Neural cell (in vitro differentiated cells): Measurements from ENCODE around the gene ERC2. TPM values are rescaled to one million over a fixed set of nuclear protein-coding genes. Genes with fewer than 3 reads are reported as not detected.

Experiments used
- H2AFZ ChIP-seq: fragments of 200-600, 300-800 bp; sonication (generic), shearing (Covaris generic); 2 replicates; pipeline ENCODE4 v1.6.0; 2014; ENCODE audit warnings: low read depth, mild to moderate bottlenecking, antibody characterized with exemption, low read length, moderate library complexity
- H3F3A ChIP-seq: fragments of 200-600 bp; shearing (Covaris generic); 2 replicates; pipeline ENCODE4 v1.6.1; 2016; ENCODE audit warnings: mild to moderate bottlenecking, moderate library complexity, mixed read lengths, antibody characterized with exemption, low read length; ENCODE audit not compliant: insufficient read depth, poor library complexity, severe bottlenecking
- H3K27ac ChIP-seq: fragments of 200-600, 300-800 bp; sonication (generic), shearing (Covaris generic); 2 replicates; pipeline ENCODE4 v1.5.1; 2014; ENCODE audit warnings: mild to moderate bottlenecking, low read length, moderate library complexity
- H3K27me3 ChIP-seq: fragments of 300-800, 200-600 bp; sonication (generic), shearing (Covaris generic); 2 replicates; pipeline ENCODE4 v1.6.0; 2014; ENCODE audit warnings: mild to moderate bottlenecking, low read depth, low read length, moderate library complexity; ENCODE audit not compliant: insufficient read depth
- H3K36me3 ChIP-seq: fragments of 300-800, 200-600 bp; sonication (generic), shearing (Covaris generic); 2 replicates; pipeline ENCODE4 v1.5.1; 2014; ENCODE audit warnings: mild to moderate bottlenecking, antibody characterized with exemption, low read length, moderate library complexity; ENCODE audit not compliant: insufficient read depth
- H3K4me2 ChIP-seq: fragments of 300-800, 200-600 bp; sonication (generic), shearing (Covaris generic); 2 replicates; pipeline ENCODE4 v1.6.0; 2014; ENCODE audit warnings: mild to moderate bottlenecking, low read length
- H3K4me3 ChIP-seq: fragments of 300-800, 200-600 bp; sonication (generic), shearing (Covaris generic); 2 replicates; pipeline ENCODE4 v1.5.1; 2014; ENCODE audit warnings: mild to moderate bottlenecking, low read length, moderate library complexity
- H3K79me2 ChIP-seq: fragments of 200-600 bp; shearing (Covaris generic); replicated peaks from 2 replicates; pipeline ENCODE4 v1.6.0; 2014; ENCODE audit warnings: mild to moderate bottlenecking, low read length, moderate library complexity; ENCODE audit not compliant: insufficient read depth
- H3K9ac ChIP-seq: fragments of 300-800, 200-600 bp; sonication (generic), shearing (Covaris generic); 2 replicates; pipeline ENCODE4 v1.6.1; 2016; ENCODE audit warnings: mild to moderate bottlenecking, low read length, mixed read lengths
- H3K9me2 ChIP-seq: fragments of 200-600 bp; shearing (Covaris generic); 2 replicates; pipeline ENCODE4 v1.6.1; 2016; ENCODE audit warnings: mild to moderate bottlenecking, low read length, mixed read lengths; ENCODE audit not compliant: insufficient read depth
- H3K9me3 ChIP-seq: fragments of 200-600, 300-800 bp; sonication (generic), shearing (Covaris generic); 2 replicates; pipeline ENCODE4 v1.6.1; 2016; ENCODE audit warnings: mild to moderate bottlenecking, mixed run types, low read length, moderate library complexity, mixed read lengths
- H4K20me1 ChIP-seq: fragments of 200-600 bp; shearing (Covaris generic); 2 replicates; pipeline ENCODE4 v1.6.1; 2016; ENCODE audit warnings: mild to moderate bottlenecking, mixed run types; ENCODE audit not compliant: insufficient read depth
- EP300 ChIP-seq: fragments of 450-650 bp; conservative IDR thresholded peaks from 2 replicates; pipeline ENCODE4 v1.6.1; 2014; ENCODE audit warnings: antibody characterized with exemption, mild to moderate bottlenecking, moderate library complexity; ENCODE audit not compliant: poor library complexity, severe bottlenecking
- EZH2 ChIP-seq: fragments of 200-600, 300-800 bp; shearing (Covaris generic), sonication (generic); IDR thresholded peaks from 2 replicates; pipeline ENCODE4 v1.6.1; 2014; ENCODE audit warnings: antibody characterized with exemption, low read length, borderline replicate concordance, mild to moderate bottlenecking; ENCODE audit not compliant: insufficient read depth, poor library complexity, severe bottlenecking
- MXI1 ChIP-seq: fragments of 450-650 bp; conservative IDR thresholded peaks from 2 replicates; pipeline ENCODE4 v1.6.1; 2014; ENCODE audit warnings: antibody characterized with exemption, mild to moderate bottlenecking; ENCODE audit not compliant: poor library complexity, severe bottlenecking
- POLR2AphosphoS5 ChIP-seq: IDR thresholded peaks from 2 replicates; pipeline ENCODE4 v1.6.1; 2012
- RAD21 ChIP-seq: fragments of 450-650 bp; conservative IDR thresholded peaks from 2 replicates; pipeline ENCODE4 v1.6.1; 2014; ENCODE audit warnings: antibody characterized with exemption, mild to moderate bottlenecking, moderate library complexity
- SMC3 ChIP-seq: fragments of 450-650 bp; conservative IDR thresholded peaks from 2 replicates; pipeline ENCODE4 v1.6.1; 2014; ENCODE audit warnings: antibody characterized with exemption, mild to moderate bottlenecking, moderate library complexity; ENCODE audit not compliant: poor library complexity
- TAF1 ChIP-seq: IDR thresholded peaks from 2 replicates; pipeline ENCODE4 v1.6.1; 2012; ENCODE audit warnings: low read depth
- polyA plus RNA-seq: library from polyadenylated mRNA; depleted of rRNA; stranded (reverse); fragments of >200 nt; gene quantifications from 2 replicates; pipeline ENCODE4 v1.2.3, GENCODE V29; 2014
- TF ChIP-seq, protein P1 (sequence below): IDR thresholded peaks from 2 replicates; pipeline ENCODE4 v1.6.1; 2012; ENCODE audit warnings: borderline replicate concordance
- TF ChIP-seq, protein P2 (sequence below): fragments of 450-650 bp; IDR thresholded peaks from 2 replicates; pipeline ENCODE4 v1.5.1; 2014; ENCODE audit warnings: antibody characterized with exemption, mild to moderate bottlenecking, moderate library complexity; ENCODE audit not compliant: poor library complexity, severe bottlenecking

The ERC2 gene
- polyA plus RNA-seq, 1 donor from 2014 or later = 60.4 TPM

DNA sequence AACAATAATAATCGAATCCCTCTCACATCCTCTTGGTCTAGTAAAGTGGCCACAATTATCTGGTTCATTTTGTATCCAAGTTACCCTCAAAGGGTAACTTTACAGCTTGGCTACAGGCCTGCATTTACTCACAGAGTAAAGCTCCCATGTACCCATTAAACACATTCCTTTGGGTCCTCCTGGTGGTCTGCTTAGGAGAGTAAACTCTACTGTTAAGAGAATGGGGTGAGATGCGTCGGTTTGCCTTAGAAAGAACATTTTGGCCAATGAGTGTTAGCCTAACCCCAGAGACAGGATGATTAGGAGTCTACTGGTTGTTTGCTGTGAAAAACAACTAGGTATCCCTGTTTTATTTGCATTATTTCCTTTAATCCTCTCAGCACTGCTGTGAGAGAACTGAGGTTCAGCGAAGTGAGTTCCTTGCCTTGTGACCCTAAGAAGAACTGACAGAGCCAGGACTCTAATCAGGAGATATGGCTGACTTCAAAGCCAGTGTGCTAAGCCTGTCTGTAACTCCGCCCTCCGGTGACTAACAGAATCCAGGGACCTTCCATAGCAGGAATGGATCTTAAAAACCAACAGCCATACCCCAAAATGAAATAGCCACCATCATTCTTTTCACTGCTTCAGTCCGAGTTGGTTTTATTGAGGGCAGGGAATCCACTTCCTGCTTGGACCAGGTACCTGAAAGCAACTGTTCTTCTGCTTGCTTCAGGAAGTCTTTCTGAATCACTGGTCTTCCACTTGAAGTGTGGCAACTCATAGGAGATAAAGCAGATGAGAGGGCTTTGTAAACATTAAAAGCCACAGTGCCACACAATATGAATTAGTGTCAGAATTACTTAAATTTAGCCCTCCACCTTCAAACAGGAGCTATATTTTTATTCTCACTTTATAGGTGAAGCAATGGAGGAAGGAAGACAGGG lies 663.8 kb downstream of the ERC2 start:
- no peaks in the 10 kb centered on the region for H3K79me2 ChIP-seq
- H4K20me1 ChIP-seq = no peaks in the 10 kb centered on the region
- TF ChIP-seq EP300 = no peak
- no peak for TF ChIP-seq MXI1
- TF ChIP-seq, protein P1, sequence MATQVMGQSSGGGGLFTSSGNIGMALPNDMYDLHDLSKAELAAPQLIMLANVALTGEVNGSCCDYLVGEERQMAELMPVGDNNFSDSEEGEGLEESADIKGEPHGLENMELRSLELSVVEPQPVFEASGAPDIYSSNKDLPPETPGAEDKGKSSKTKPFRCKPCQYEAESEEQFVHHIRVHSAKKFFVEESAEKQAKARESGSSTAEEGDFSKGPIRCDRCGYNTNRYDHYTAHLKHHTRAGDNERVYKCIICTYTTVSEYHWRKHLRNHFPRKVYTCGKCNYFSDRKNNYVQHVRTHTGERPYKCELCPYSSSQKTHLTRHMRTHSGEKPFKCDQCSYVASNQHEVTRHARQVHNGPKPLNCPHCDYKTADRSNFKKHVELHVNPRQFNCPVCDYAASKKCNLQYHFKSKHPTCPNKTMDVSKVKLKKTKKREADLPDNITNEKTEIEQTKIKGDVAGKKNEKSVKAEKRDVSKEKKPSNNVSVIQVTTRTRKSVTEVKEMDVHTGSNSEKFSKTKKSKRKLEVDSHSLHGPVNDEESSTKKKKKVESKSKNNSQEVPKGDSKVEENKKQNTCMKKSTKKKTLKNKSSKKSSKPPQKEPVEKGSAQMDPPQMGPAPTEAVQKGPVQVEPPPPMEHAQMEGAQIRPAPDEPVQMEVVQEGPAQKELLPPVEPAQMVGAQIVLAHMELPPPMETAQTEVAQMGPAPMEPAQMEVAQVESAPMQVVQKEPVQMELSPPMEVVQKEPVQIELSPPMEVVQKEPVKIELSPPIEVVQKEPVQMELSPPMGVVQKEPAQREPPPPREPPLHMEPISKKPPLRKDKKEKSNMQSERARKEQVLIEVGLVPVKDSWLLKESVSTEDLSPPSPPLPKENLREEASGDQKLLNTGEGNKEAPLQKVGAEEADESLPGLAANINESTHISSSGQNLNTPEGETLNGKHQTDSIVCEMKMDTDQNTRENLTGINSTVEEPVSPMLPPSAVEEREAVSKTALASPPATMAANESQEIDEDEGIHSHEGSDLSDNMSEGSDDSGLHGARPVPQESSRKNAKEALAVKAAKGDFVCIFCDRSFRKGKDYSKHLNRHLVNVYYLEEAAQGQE = no peak
- TF ChIP-seq, protein P2, sequence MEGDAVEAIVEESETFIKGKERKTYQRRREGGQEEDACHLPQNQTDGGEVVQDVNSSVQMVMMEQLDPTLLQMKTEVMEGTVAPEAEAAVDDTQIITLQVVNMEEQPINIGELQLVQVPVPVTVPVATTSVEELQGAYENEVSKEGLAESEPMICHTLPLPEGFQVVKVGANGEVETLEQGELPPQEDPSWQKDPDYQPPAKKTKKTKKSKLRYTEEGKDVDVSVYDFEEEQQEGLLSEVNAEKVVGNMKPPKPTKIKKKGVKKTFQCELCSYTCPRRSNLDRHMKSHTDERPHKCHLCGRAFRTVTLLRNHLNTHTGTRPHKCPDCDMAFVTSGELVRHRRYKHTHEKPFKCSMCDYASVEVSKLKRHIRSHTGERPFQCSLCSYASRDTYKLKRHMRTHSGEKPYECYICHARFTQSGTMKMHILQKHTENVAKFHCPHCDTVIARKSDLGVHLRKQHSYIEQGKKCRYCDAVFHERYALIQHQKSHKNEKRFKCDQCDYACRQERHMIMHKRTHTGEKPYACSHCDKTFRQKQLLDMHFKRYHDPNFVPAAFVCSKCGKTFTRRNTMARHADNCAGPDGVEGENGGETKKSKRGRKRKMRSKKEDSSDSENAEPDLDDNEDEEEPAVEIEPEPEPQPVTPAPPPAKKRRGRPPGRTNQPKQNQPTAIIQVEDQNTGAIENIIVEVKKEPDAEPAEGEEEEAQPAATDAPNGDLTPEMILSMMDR = no peak
- no peak for TF ChIP-seq TAF1
- H3K9me2 ChIP-seq = no peaks in the 10 kb centered on the region
- H3K4me3 ChIP-seq = no peak overlapping the region
- no peak overlapping the region for H3K27ac ChIP-seq
- no peaks in the 10 kb centered on the region for H3K9me3 ChIP-seq
- H3K36me3 ChIP-seq = no peaks in the 10 kb centered on the region
- H3F3A ChIP-seq = no peaks in the 10 kb centered on the region
- no peaks in the 10 kb centered on the region for H3K27me3 ChIP-seq
- H2AFZ ChIP-seq = no peak overlapping the region
- H3K4me2 ChIP-seq = no peak overlapping the region
- H3K9ac ChIP-seq = no peak overlapping the region

DNA sequence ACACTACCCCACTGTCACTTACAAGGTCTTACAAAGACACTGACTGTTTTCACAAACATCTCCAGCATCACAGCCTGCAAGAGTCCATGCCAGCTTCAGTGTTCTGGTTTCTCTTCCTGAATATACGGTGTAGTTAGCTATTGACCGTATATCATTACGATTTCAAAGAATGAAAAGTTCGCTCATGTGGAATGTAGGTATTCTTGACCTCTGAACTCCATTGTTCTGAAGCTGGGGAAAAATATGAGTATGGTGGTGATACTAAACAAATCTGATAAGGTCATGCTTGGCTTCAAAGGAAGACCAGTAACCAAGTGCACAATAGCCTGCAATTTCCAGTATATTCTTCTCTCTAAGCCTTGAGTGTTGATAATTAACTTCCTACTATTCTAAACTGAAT lies 665.5 kb downstream of the ERC2 start:
- no peak for TF ChIP-seq MXI1
- no peak for TF ChIP-seq TAF1
- TF ChIP-seq, protein P1 = no peak
- no peak for TF ChIP-seq RAD21
- TF ChIP-seq EZH2 = no peak
- TF ChIP-seq, protein P2 = no peak
- no peak for TF ChIP-seq SMC3
- TF ChIP-seq POLR2AphosphoS5 = no peak
- TF ChIP-seq EP300 = no peak
- Histone ChIP-seq H4K20me1 (no peaks in the 10 kb centered on the region), H3K79me2 (no peaks in the 10 kb centered on the region), H3K4me3 (no peak overlapping the region), H3K36me3 (no peaks in the 10 kb centered on the region), H3K9ac (no peak overlapping the region), H2AFZ (no peak overlapping the region), H3K27ac (no peak overlapping the region), H3K27me3 (no peaks in the 10 kb centered on the region), H3F3A (no peaks in the 10 kb centered on the region), H3K9me3 (no peaks in the 10 kb centered on the region), H3K9me2 (no peaks in the 10 kb centered on the region), H3K4me2 (no peak overlapping the region)
